SK-N-SH treated with all-trans-retinoic acid at 6 μM for 48 hours (cell line): ENCODE data around the gene FBXO42.

ENCODE experiments used
- ATAC-seq: fragments of 200-7000 bp; cut with Tn5 transposase; 3 replicates; pipeline ENCODE4 v1.9.1; 2020; ENCODE audit warnings: mild to moderate bottlenecking, moderate library complexity
- BACH2 ChIP-seq: fragments of 250-450 bp; sonication (Bioruptor Pico); IDR thresholded peaks from 2 replicates; pipeline ENCODE4 v1.9.0; 2021; ENCODE audit warnings: mild to moderate bottlenecking, borderline replicate concordance
- CREB5 ChIP-seq: fragments of 250-450 bp; sonication (Bioruptor Pico); IDR thresholded peaks from 2 replicates; pipeline ENCODE4 v1.5.1; 2020; ENCODE audit warnings: low read depth, mild to moderate bottlenecking, moderate library complexity
- CSDC2 ChIP-seq: fragments of 250-450 bp; sonication (Bioruptor Pico); IDR thresholded peaks from 2 replicates; pipeline ENCODE4 v1.5.0; 2020; ENCODE audit warnings: mild to moderate bottlenecking, moderate library complexity
- ESRRG ChIP-seq: fragments of 250-450 bp; sonication (Bioruptor Pico); IDR thresholded peaks from 2 replicates; pipeline ENCODE4 v1.6.1; 2021; ENCODE audit warnings: mild to moderate bottlenecking
- GLIS3 ChIP-seq: fragments of 250-450 bp; sonication (Bioruptor Pico); IDR thresholded peaks from 2 replicates; pipeline ENCODE4 v1.5.0; 2020; ENCODE audit warnings: mild to moderate bottlenecking, moderate library complexity
- ISL1 ChIP-seq: fragments of 250-450 bp; sonication (Bioruptor Pico); IDR thresholded peaks from 2 replicates; pipeline ENCODE4 v2.1.2; 2022; ENCODE audit warnings: mild to moderate bottlenecking, moderate library complexity
- OSR1 ChIP-seq: fragments of 250-450 bp; sonication (Bioruptor Pico); IDR thresholded peaks from 2 replicates; pipeline ENCODE4 v1.8.0; 2022; ENCODE audit warnings: moderate library complexity, mild to moderate bottlenecking, inconsistent platforms
- PATZ1 ChIP-seq: fragments of 250-450 bp; sonication (Bioruptor Pico); IDR thresholded peaks from 2 replicates; pipeline ENCODE4 v1.8.0; 2020; ENCODE audit warnings: mild to moderate bottlenecking, moderate library complexity, borderline replicate concordance
- PPARA ChIP-seq: fragments of 250-450 bp; sonication (Bioruptor Pico); IDR thresholded peaks from 2 replicates; pipeline ENCODE4 v1.5.0; 2020; ENCODE audit warnings: mild to moderate bottlenecking, borderline replicate concordance
- RARB ChIP-seq: fragments of 250-450 bp; sonication (Bioruptor Pico); IDR thresholded peaks from 2 replicates; pipeline ENCODE4 v1.8.0; 2021; ENCODE audit warnings: mild to moderate bottlenecking, moderate library complexity
- SNAI2 ChIP-seq: fragments of 250-450 bp; sonication (Bioruptor Pico); IDR thresholded peaks from 2 replicates; pipeline ENCODE4 v1.5.0; 2020; ENCODE audit warnings: mild to moderate bottlenecking, moderate library complexity
- TCF4 ChIP-seq: fragments of 250-450 bp; sonication (Bioruptor Pico); IDR thresholded peaks from 2 replicates; pipeline ENCODE4 v1.8.0; 2021; ENCODE audit warnings: mild to moderate bottlenecking, moderate library complexity, borderline replicate concordance
- TOX ChIP-seq: fragments of 250-450 bp; sonication (Bioruptor Pico); IDR thresholded peaks from 2 replicates; pipeline ENCODE4 v1.8.0; 2021; ENCODE audit warnings: mild to moderate bottlenecking, moderate library complexity, borderline replicate concordance
- ZC3H10 ChIP-seq: fragments of 250-450 bp; sonication (Bioruptor Pico); IDR thresholded peaks from 2 replicates; pipeline ENCODE4 v1.5.1; 2021; ENCODE audit warnings: mild to moderate bottlenecking, moderate library complexity
- ZFP3 ChIP-seq: fragments of 250-450 bp; sonication (Bioruptor Pico); IDR thresholded peaks from 2 replicates; pipeline ENCODE4 v1.5.0; 2020; ENCODE audit warnings: mild to moderate bottlenecking, moderate library complexity
- ZFP30 ChIP-seq: fragments of 450-650 bp; formaldehyde crosslinking; IDR thresholded peaks from 2 replicates; pipeline ENCODE4 v1.5.0; 2022; ENCODE audit warnings: mild to moderate bottlenecking, moderate library complexity
- ZNF565 ChIP-seq: fragments of 450-650 bp; formaldehyde crosslinking; conservative IDR thresholded peaks from 2 replicates; pipeline ENCODE4 v1.5.0; 2020; ENCODE audit warnings: low read depth, mild to moderate bottlenecking, moderate library complexity
- ZNF70 ChIP-seq: fragments of 450-650 bp; formaldehyde crosslinking; IDR thresholded peaks from 2 replicates; pipeline ENCODE4 v1.5.0; 2020; ENCODE audit warnings: mild to moderate bottlenecking, moderate library complexity
- ZNF8 ChIP-seq: fragments of 450-650 bp; formaldehyde crosslinking; IDR thresholded peaks from 2 replicates; pipeline ENCODE4 v1.5.0; 2020; ENCODE audit warnings: mild to moderate bottlenecking, moderate library complexity
- TF ChIP-seq, protein P1 (sequence below): fragments of 250-450 bp; sonication (Bioruptor Pico); IDR thresholded peaks from 2 replicates; pipeline ENCODE4 v1.8.0; 2021; ENCODE audit warnings: low read depth, mild to moderate bottlenecking, moderate library complexity, borderline replicate concordance
- TF ChIP-seq, protein P2 (sequence below): fragments of 250-450 bp; sonication (Bioruptor Pico); IDR thresholded peaks from 2 replicates; pipeline ENCODE4 v1.5.0; 2020; ENCODE audit warnings: mild to moderate bottlenecking, moderate library complexity

FBXO42 gene

DNA sequence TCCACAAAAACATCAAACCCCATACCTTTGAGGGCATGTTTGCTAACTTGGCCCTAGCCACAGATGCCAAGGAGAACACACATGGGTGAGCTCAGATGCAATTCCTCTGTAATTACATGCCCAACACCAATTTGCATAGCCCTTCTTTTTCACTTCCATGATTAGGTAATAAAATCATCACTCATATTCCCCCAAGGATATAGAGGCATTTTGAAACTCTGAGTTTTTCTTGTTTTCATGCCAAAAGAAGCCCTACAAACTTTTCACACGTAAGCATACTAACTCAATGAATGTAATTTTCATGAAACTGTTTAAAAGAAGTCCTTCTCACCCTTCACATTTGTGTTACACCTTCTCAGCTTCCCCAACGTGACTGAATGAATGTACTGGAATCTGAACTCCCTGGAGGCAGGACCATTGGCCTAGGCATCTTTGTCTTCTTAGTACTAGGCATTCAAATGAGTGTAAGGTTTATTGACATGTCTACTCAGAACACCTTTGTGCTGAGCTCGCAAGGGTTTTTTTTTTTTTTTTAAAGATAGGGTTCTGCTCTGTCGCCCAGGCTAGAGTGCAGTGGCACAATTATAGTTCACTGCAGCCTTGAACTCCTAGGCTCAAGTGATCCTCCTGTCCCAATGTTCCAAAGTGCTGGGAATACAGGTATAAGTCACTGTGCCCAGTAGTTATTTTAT, 31.0 kb downstream of the FBXO42 start:
- ATAC-seq, result no peak

GRCh38 chr1:16318555-16318954, 33.7 kb downstream of the FBXO42 start:
- TF ChIP-seq ZFP3 (CRISPR knock-in tag) (no peak), PATZ1 (no peak), ESRRG (no peak), GLIS3 (CRISPR knock-in tag) (no peak), SNAI2 (CRISPR knock-in tag) (no peak), ZNF8 (CRISPR knock-in tag) (no peak), TCF4 (CRISPR knock-in tag) (no peak), OSR1 (no peak), TOX (CRISPR knock-in tag) (no peak), ZNF70 (CRISPR knock-in tag) (no peak), PPARA (CRISPR knock-in tag) (no peak), ISL1 (no peak)

More for the DNA sequence above, 31.0 kb downstream of the FBXO42 start:
- no peak for TF ChIP-seq ZFP30 (CRISPR knock-in tag)
- no peak for TF ChIP-seq TCF4 (CRISPR knock-in tag)
- TF ChIP-seq ESRRG, result no peak
- TF ChIP-seq BACH2 (CRISPR knock-in tag), result no peak

DNA sequence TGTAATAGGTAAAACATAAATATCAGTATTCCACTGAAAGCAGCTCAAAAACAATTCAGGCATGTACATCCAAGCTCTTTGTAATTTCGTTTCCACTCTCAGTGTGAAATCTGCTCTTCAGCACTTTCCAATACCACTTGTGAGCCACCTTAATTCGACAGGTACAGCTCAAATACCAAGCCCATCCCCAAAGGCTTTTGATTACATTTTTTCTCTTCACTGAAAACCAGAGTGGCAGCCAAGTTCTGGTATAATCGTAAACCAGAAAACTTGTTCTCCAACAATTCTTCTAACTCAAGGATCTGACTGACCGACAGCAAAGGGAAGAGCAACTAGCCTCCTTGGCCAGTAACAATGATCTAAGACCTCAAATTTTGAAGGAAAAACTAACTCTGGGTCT, 36.8 kb downstream of the FBXO42 start:
- TF ChIP-seq PPARA (CRISPR knock-in tag) (no peak), TOX (CRISPR knock-in tag) (no peak), ESRRG (no peak), ZNF565 (no peak), GLIS3 (CRISPR knock-in tag) (no peak), ZNF8 (CRISPR knock-in tag) (no peak), ISL1 (no peak), CSDC2 (CRISPR knock-in tag) (no peak), ZFP3 (CRISPR knock-in tag) (no peak), SNAI2 (CRISPR knock-in tag) (no peak), OSR1 (no peak), CREB5 (CRISPR knock-in tag) (no peak)
- TF ChIP-seq, protein P1, sequence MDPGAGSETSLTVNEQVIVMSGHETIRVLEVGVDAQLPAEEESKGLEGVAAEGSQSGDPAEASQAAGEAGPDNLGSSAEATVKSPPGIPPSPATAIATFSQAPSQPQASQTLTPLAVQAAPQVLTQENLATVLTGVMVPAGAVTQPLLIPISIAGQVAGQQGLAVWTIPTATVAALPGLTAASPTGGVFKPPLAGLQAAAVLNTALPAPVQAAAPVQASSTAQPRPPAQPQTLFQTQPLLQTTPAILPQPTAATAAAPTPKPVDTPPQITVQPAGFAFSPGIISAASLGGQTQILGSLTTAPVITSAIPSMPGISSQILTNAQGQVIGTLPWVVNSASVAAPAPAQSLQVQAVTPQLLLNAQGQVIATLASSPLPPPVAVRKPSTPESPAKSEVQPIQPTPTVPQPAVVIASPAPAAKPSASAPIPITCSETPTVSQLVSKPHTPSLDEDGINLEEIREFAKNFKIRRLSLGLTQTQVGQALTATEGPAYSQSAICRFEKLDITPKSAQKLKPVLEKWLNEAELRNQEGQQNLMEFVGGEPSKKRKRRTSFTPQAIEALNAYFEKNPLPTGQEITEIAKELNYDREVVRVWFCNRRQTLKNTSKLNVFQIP (CRISPR knock-in tag), result no peak
- TF ChIP-seq, protein P2, sequence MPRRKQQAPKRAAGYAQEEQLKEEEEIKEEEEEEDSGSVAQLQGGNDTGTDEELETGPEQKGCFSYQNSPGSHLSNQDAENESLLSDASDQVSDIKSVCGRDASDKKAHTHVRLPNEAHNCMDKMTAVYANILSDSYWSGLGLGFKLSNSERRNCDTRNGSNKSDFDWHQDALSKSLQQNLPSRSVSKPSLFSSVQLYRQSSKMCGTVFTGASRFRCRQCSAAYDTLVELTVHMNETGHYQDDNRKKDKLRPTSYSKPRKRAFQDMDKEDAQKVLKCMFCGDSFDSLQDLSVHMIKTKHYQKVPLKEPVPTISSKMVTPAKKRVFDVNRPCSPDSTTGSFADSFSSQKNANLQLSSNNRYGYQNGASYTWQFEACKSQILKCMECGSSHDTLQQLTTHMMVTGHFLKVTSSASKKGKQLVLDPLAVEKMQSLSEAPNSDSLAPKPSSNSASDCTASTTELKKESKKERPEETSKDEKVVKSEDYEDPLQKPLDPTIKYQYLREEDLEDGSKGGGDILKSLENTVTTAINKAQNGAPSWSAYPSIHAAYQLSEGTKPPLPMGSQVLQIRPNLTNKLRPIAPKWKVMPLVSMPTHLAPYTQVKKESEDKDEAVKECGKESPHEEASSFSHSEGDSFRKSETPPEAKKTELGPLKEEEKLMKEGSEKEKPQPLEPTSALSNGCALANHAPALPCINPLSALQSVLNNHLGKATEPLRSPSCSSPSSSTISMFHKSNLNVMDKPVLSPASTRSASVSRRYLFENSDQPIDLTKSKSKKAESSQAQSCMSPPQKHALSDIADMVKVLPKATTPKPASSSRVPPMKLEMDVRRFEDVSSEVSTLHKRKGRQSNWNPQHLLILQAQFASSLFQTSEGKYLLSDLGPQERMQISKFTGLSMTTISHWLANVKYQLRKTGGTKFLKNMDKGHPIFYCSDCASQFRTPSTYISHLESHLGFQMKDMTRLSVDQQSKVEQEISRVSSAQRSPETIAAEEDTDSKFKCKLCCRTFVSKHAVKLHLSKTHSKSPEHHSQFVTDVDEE (CRISPR knock-in tag), result no peak
- no peak for ATAC-seq

More at GRCh38 chr1:16318555-16318954, 33.7 kb downstream of the FBXO42 start:
- no peak for ATAC-seq

DNA sequence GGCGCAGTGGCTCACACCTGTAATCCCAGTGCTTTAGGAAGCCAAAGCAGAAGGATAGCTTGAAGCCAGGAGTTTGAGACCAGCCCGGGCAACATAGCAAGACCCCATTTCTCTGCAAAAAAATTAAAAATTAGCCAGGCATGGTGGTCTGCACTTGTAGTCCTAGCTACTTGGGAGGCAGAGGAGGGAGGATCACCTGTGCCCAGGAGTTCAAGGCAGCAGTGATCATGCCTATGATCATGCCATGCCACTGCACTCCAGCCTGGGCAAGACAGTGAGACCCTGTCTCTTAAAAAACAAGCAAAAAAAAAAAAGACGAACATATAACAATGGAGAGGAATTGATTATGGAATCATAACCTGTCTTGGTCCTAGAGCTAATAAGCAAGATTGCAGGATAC, 45.1 kb downstream of the FBXO42 start:
- no peak for ATAC-seq
- TF ChIP-seq ZNF8 (CRISPR knock-in tag), result no peak
- TF ChIP-seq TCF4 (CRISPR knock-in tag), result no peak
- no peak for TF ChIP-seq CREB5 (CRISPR knock-in tag)
- no peak for TF ChIP-seq PPARA (CRISPR knock-in tag)
- TF ChIP-seq RARB, result no peak
- TF ChIP-seq ZC3H10 (CRISPR knock-in tag), result no peak
- TF ChIP-seq ZFP30 (CRISPR knock-in tag), result no peak
- no peak for TF ChIP-seq BACH2 (CRISPR knock-in tag)
